SK-N-SH treated with all-trans-retinoic acid at 6 μM for 48 hours (cell line): ENCODE results near the gene SERP1.

ENCODE experiments used
- ARNTL ChIP-seq: fragments of 450-650 bp; formaldehyde crosslinking; IDR thresholded peaks from 2 replicates; pipeline ENCODE4 v1.5.0; 2020; ENCODE audit warnings: low read depth, mild to moderate bottlenecking, moderate library complexity, borderline replicate concordance
- GLIS3 ChIP-seq: fragments of 250-450 bp; sonication (Bioruptor Pico); IDR thresholded peaks from 2 replicates; pipeline ENCODE4 v1.5.0; 2020; ENCODE audit warnings: mild to moderate bottlenecking, moderate library complexity
- OSR1 ChIP-seq: fragments of 250-450 bp; sonication (Bioruptor Pico); IDR thresholded peaks from 2 replicates; pipeline ENCODE4 v1.8.0; 2022; ENCODE audit warnings: moderate library complexity, mild to moderate bottlenecking, inconsistent platforms
- RARB ChIP-seq: fragments of 250-450 bp; sonication (Bioruptor Pico); IDR thresholded peaks from 2 replicates; pipeline ENCODE4 v1.8.0; 2021; ENCODE audit warnings: mild to moderate bottlenecking, moderate library complexity
- TOX ChIP-seq: fragments of 250-450 bp; sonication (Bioruptor Pico); IDR thresholded peaks from 2 replicates; pipeline ENCODE4 v1.8.0; 2021; ENCODE audit warnings: mild to moderate bottlenecking, moderate library complexity, borderline replicate concordance
- ZFP3 ChIP-seq: fragments of 250-450 bp; sonication (Bioruptor Pico); IDR thresholded peaks from 2 replicates; pipeline ENCODE4 v1.5.0; 2020; ENCODE audit warnings: mild to moderate bottlenecking, moderate library complexity
- ZNF565 ChIP-seq: fragments of 450-650 bp; formaldehyde crosslinking; conservative IDR thresholded peaks from 2 replicates; pipeline ENCODE4 v1.5.0; 2020; ENCODE audit warnings: low read depth, mild to moderate bottlenecking, moderate library complexity
- ZNF8 ChIP-seq: fragments of 450-650 bp; formaldehyde crosslinking; IDR thresholded peaks from 2 replicates; pipeline ENCODE4 v1.5.0; 2020; ENCODE audit warnings: mild to moderate bottlenecking, moderate library complexity
- TF ChIP-seq, protein P1 (sequence below): fragments of 250-450 bp; sonication (Bioruptor Pico); IDR thresholded peaks from 2 replicates; pipeline ENCODE4 v1.8.0; 2021; ENCODE audit warnings: low read depth, mild to moderate bottlenecking, moderate library complexity, borderline replicate concordance
- TF ChIP-seq, protein P2 (sequence below): fragments of 250-450 bp; sonication (Bioruptor Pico); IDR thresholded peaks from 2 replicates; pipeline ENCODE4 v1.8.0; 2020; ENCODE audit warnings: mild to moderate bottlenecking, moderate library complexity, borderline replicate concordance
- TF ChIP-seq, protein P3 (sequence below): fragments of 250-450 bp; sonication (Bioruptor Pico); IDR thresholded peaks from 2 replicates; pipeline ENCODE4 v1.5.1; 2021; ENCODE audit warnings: mild to moderate bottlenecking, moderate library complexity

DNA sequence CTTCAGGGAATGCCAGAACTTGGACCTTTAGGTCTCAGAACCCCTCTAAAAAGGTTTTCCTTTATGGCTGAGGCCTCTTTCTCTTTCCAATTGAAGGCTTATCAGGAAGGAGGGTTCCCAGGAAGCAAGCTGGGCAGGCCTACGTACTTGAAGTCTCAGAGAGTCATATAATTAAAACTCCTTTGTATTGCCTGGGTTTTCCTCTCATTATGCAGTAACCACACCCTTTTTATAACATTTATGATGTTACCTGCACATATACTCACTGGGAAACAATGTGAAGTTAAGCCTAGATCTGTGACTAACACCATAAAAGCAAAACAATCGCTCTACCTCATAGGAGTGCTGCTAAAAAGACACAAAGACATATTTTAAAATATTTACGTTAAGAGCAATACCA, 27.3 kb downstream of the SERP1 start:
- TF ChIP-seq ARNTL (CRISPR knock-in tag) (no peak), OSR1 (no peak), TOX (CRISPR knock-in tag) (no peak), RARB (CRISPR knock-in tag) (no peak), ZNF8 (CRISPR knock-in tag) (no peak), ZNF565 (CRISPR knock-in tag) (no peak), ZFP3 (no peak), GLIS3 (no peak)
- TF ChIP-seq, protein P1, sequence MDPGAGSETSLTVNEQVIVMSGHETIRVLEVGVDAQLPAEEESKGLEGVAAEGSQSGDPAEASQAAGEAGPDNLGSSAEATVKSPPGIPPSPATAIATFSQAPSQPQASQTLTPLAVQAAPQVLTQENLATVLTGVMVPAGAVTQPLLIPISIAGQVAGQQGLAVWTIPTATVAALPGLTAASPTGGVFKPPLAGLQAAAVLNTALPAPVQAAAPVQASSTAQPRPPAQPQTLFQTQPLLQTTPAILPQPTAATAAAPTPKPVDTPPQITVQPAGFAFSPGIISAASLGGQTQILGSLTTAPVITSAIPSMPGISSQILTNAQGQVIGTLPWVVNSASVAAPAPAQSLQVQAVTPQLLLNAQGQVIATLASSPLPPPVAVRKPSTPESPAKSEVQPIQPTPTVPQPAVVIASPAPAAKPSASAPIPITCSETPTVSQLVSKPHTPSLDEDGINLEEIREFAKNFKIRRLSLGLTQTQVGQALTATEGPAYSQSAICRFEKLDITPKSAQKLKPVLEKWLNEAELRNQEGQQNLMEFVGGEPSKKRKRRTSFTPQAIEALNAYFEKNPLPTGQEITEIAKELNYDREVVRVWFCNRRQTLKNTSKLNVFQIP (CRISPR knock-in tag): no peak
- TF ChIP-seq, protein P2, sequence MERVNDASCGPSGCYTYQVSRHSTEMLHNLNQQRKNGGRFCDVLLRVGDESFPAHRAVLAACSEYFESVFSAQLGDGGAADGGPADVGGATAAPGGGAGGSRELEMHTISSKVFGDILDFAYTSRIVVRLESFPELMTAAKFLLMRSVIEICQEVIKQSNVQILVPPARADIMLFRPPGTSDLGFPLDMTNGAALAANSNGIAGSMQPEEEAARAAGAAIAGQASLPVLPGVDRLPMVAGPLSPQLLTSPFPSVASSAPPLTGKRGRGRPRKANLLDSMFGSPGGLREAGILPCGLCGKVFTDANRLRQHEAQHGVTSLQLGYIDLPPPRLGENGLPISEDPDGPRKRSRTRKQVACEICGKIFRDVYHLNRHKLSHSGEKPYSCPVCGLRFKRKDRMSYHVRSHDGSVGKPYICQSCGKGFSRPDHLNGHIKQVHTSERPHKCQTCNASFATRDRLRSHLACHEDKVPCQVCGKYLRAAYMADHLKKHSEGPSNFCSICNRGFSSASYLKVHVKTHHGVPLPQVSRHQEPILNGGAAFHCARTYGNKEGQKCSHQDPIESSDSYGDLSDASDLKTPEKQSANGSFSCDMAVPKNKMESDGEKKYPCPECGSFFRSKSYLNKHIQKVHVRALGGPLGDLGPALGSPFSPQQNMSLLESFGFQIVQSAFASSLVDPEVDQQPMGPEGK (CRISPR knock-in tag): no peak
- TF ChIP-seq, protein P3, sequence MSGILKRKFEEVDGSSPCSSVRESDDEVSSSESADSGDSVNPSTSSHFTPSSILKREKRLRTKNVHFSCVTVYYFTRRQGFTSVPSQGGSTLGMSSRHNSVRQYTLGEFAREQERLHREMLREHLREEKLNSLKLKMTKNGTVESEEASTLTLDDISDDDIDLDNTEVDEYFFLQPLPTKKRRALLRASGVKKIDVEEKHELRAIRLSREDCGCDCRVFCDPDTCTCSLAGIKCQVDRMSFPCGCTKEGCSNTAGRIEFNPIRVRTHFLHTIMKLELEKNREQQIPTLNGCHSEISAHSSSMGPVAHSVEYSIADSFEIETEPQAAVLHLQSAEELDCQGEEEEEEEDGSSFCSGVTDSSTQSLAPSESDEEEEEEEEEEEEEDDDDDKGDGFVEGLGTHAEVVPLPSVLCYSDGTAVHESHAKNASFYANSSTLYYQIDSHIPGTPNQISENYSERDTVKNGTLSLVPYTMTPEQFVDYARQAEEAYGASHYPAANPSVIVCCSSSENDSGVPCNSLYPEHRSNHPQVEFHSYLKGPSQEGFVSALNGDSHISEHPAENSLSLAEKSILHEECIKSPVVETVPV (CRISPR knock-in tag): no peak
